OCI-LY3 (cell line): ENCODE data around the gene METTL17.

Source experiments
- H2AFZ ChIP-seq: fragments of 200-600, 300-600 bp; shearing (Covaris generic); 2 replicates; pipeline ENCODE4 v1.6.0; 2014; ENCODE audit warnings: antibody characterized with exemption, low read depth, low read length
- H3K27ac ChIP-seq: fragments of 200-600, 300-600 bp; sonication (generic); 2 replicates; pipeline ENCODE4 v1.5.1; 2014; ENCODE audit warnings: mild to moderate bottlenecking, low read length, moderate library complexity, mixed read lengths
- H3K27me3 ChIP-seq: fragments of 200-600, 300-600 bp; sonication (generic); 2 replicates; pipeline ENCODE4 v1.6.1; 2014; ENCODE audit warnings: low read depth, low read length, mixed read lengths
- H3K36me3 ChIP-seq: fragments of 200-600, 300-600 bp; sonication (generic); replicated peaks from 2 replicates; pipeline ENCODE3; 2014; ENCODE audit warnings: low read depth, low read length, mixed read lengths
- H3K4me1 ChIP-seq: fragments of 300-600, 200-600 bp; sonication (generic); 2 replicates; pipeline ENCODE4 v1.6.1; 2014; ENCODE audit warnings: low read length, mixed read lengths
- H3K4me2 ChIP-seq: fragments of 200-600, 300-600 bp; sonication (generic); 2 replicates; pipeline ENCODE4 v1.6.1; 2014; ENCODE audit warnings: low read length, mixed read lengths
- H3K4me3 ChIP-seq: fragments of 300-600, 200-600 bp; sonication (generic); 2 replicates; pipeline ENCODE4 v1.5.1; 2014; ENCODE audit warnings: antibody characterized with exemption, mild to moderate bottlenecking, low read length, moderate library complexity
- H3K79me2 ChIP-seq: fragments of 300-600, 200-600 bp; shearing (Covaris generic); 2 replicates; pipeline ENCODE4 v1.6.1; 2014; ENCODE audit warnings: mild to moderate bottlenecking, low read length, mixed read lengths
- H3K9ac ChIP-seq: fragments of 300-600, 200-600 bp; shearing (Covaris generic); 2 replicates; pipeline ENCODE4 v1.6.0; 2014; ENCODE audit warnings: mild to moderate bottlenecking, low read length, moderate library complexity
- H3K9me3 ChIP-seq: fragments of 200-600, 300-600 bp; shearing (Covaris generic); 2 replicates; pipeline ENCODE4 v1.6.1; 2014; ENCODE audit warnings: low read length, mixed read lengths; ENCODE audit not compliant: insufficient read depth
- H4K20me1 ChIP-seq: fragments of 200-600, 300-600 bp; sonication (generic); 2 replicates; pipeline ENCODE4 v1.6.1; 2016; ENCODE audit warnings: low read length, mixed read lengths; ENCODE audit not compliant: insufficient read depth
- CTCF ChIP-seq: fragments of 200-600, 300-600 bp; sonication (generic); IDR thresholded peaks from 2 replicates; pipeline ENCODE4 v1.5.1; 2014; ENCODE audit warnings: antibody characterized with exemption, low read length, low read depth
- EZH2phosphoT487 ChIP-seq: fragments of 200-600 bp; shearing (Covaris generic); IDR thresholded peaks from 2 replicates; pipeline ENCODE4 v1.6.1; 2018; ENCODE audit warnings: antibody characterized with exemption, mixed run types, low read depth

METTL17 gene

DNA sequence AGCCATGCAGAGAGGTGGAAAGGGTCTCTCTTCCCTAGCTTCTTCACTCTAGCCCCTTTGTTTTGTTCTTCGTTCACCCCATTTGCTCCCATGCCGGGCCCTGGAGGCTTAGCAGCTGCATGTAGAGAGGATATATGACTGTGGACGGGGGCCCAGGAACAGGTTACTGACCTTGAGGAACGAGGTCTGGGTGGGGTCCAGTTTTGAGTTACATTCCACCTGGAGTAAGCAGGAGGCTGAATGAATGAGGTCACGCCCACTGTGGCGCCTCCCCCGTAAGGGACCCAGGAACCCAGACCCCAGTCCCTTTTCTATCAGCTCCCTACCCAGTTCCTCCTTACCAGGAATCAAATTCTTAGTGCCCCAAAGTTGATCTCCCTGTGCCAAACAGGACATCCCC lies 28.5 kb downstream of the METTL17 start:
- Histone ChIP-seq H3K27me3 (peaks cover 37% of the 10 kb centered on the region), H3K27ac (no peak overlapping the region)
- no peak for TF ChIP-seq EZH2phosphoT487
- TF ChIP-seq CTCF, result no peak

GRCh38 chr14:21018781-21019180 lies 29.0 kb downstream of the METTL17 start:
- Histone ChIP-seq H3K4me3 (no peak overlapping the region), H4K20me1 (no peaks in the 10 kb centered on the region), H3K27ac (no peak overlapping the region), H3K9me3 (no peaks in the 10 kb centered on the region), H3K4me2 (no peak overlapping the region), H3K9ac (no peak overlapping the region), H3K36me3 (no peaks in the 10 kb centered on the region), H3K27me3 (peaks cover 42% of the 10 kb centered on the region), H3K4me1 (no peaks in the 10 kb centered on the region), H3K79me2 (no peaks in the 10 kb centered on the region), H2AFZ (no peak overlapping the region)
- TF ChIP-seq CTCF (no peak), EZH2phosphoT487 (no peak)

More for the DNA sequence above, 28.5 kb downstream of the METTL17 start:
- Histone ChIP-seq H4K20me1 (no peaks in the 10 kb centered on the region), H3K36me3 (no peaks in the 10 kb centered on the region), H3K9me3 (no peaks in the 10 kb centered on the region), H2AFZ (no peak overlapping the region), H3K79me2 (no peaks in the 10 kb centered on the region), H3K4me1 (no peaks in the 10 kb centered on the region), H3K9ac (no peak overlapping the region), H3K4me2 (no peak overlapping the region), H3K4me3 (no peak overlapping the region)

DNA sequence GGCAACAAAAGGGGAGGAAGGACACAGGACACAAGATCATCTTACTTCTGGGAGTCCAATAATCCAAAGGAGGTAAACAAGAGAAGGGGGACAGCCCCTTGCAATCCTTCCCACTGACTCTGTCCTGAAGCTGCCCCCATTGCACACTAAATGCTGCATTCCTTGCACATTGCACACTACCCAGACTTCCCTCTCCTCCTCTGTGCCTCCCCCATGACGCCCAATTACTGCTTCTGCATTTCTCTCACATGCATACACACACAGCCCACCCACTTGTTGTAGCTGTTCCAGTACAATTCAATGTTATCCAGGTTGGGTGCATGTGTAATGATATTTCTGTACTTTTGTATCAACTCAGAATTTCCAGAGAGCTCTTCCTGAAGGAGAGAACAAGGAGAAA lies 29.6 kb downstream of the METTL17 start:
- peaks cover 43% of the 10 kb centered on the region for H3K27me3 ChIP-seq
- no peak overlapping the region for H2AFZ ChIP-seq

GRCh38 chr14:21020977-21021545 lies 31.3 kb downstream of the METTL17 start:
- Histone ChIP-seq H3K36me3 (no peaks in the 10 kb centered on the region), H3K4me3 (no peak overlapping the region), H3K27ac (no peak overlapping the region), H2AFZ (no peak overlapping the region), H3K9ac (no peak overlapping the region), H3K4me1 (no peaks in the 10 kb centered on the region), H3K9me3 (no peaks in the 10 kb centered on the region), H4K20me1 (no peaks in the 10 kb centered on the region), H3K4me2 (no peak overlapping the region), H3K79me2 (no peaks in the 10 kb centered on the region), H3K27me3 (peaks cover 36% of the 10 kb centered on the region)
- TF ChIP-seq EZH2phosphoT487 (no peak), CTCF (no peak)

More for the DNA sequence above, 29.6 kb downstream of the METTL17 start:
- Histone ChIP-seq H4K20me1 (no peaks in the 10 kb centered on the region), H3K36me3 (no peaks in the 10 kb centered on the region), H3K4me2 (no peak overlapping the region), H3K4me3 (no peak overlapping the region), H3K27ac (no peak overlapping the region), H3K4me1 (no peaks in the 10 kb centered on the region), H3K9me3 (no peaks in the 10 kb centered on the region), H3K9ac (no peak overlapping the region), H3K79me2 (no peaks in the 10 kb centered on the region)
- TF ChIP-seq EZH2phosphoT487, result no peak
- no peak for TF ChIP-seq CTCF
